Measurements from ENCODE around the gene TERT. TPM values are rescaled to one million over a fixed set of nuclear protein-coding genes. Genes with fewer than 3 reads are reported as not detected.

The TERT gene
- polyA plus RNA-seq, 2 of the 4 experiments (the other 2 are of a cell fraction), result 1.1 to 4.0 TPM

DNA sequence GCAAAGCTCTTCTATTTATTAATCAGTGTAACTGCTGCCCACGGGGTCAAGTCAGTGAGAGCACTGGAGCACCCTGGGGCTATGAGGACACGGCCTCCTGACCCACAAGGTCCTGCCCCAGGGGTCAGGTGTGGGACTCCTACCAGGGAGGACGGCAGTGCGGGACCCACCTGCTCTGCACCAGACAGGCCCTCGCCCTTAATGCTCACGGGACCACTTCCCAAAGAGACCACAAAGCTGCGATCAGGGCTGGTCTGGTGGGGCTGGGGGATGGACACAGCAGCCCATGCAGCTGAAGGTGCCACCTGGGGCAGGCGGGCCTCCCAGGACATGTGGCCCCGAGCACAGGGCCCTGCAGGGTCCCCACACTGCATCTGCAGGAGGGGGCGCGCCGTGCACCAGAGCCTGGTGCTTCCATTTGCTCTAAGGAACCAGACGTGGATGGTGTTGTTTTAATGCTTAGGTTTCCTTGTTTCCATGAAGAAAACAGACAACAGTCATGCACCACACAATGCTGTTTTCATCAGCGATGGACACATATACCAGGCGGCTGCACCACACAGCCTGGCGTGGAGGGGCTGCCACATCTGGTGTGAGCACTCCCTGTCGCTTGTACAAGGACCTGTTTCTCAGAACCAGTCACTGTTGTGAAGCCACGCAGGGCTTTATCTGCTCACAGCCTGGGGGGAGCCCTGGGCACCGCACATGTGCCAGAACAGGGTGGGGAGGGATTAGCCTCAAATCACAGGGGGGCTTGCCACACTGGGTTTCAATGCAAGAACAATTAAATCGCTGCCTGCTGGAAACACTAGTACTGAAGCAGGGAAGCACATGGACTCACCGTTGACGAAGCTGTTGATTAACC, 27.4 kb upstream of the TERT start:
- Histone ChIP-seq H3K4me3 (no peak overlapping the region), H3K9me3 (peaks cover 9% of the 10 kb centered on the region; the same call in 1 of the 3 replicates), H3K4me2 (no peak overlapping the region), H3K4me1 (peaks cover 15% of the 10 kb centered on the region; the same call in 2 of the 3 replicates), H3K27ac (no peak overlapping the region)
- no peak for TF ChIP-seq FOSB (CRISPR knock-in tag; IDR thresholded peaks at IDR 0.05)
- no peak for TF ChIP-seq CBX2 (IDR thresholded peaks at IDR 0.05; ENCODE audit: borderline replicate concordance, low read depth)
- TF ChIP-seq EHF (CRISPR knock-in tag; IDR thresholded peaks at IDR 0.05), result no peak
- TF ChIP-seq, protein P1, sequence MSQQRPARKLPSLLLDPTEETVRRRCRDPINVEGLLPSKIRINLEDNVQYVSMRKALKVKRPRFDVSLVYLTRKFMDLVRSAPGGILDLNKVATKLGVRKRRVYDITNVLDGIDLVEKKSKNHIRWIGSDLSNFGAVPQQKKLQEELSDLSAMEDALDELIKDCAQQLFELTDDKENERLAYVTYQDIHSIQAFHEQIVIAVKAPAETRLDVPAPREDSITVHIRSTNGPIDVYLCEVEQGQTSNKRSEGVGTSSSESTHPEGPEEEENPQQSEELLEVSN (IDR thresholded peaks at IDR 0.05; ENCODE audit: borderline replicate concordance, low read depth), result no peak
- no peak for TF ChIP-seq POLR2AphosphoS2 (conservative IDR thresholded peaks at IDR 0.05; ENCODE audit: low read length)
- no peak for TF ChIP-seq GATA3 (IDR thresholded peaks at IDR 0.05; ENCODE audit: borderline replicate concordance)
- no peak for TF ChIP-seq TP53 (CRISPR knock-in tag; IDR thresholded peaks at IDR 0.05)
- TF ChIP-seq ZSCAN20 (CRISPR knock-in tag; IDR thresholded peaks at IDR 0.05), result no peak
- no peak for TF ChIP-seq NR3C1 (IDR thresholded peaks at IDR 0.05)
- no peak for TF ChIP-seq HOXA7 (CRISPR knock-in tag; IDR thresholded peaks at IDR 0.05)
- no peak for TF ChIP-seq JUN (IDR thresholded peaks at IDR 0.05)
- TF ChIP-seq SMC3 (IDR thresholded peaks at IDR 0.05), result no peak
- TF ChIP-seq, protein P2, sequence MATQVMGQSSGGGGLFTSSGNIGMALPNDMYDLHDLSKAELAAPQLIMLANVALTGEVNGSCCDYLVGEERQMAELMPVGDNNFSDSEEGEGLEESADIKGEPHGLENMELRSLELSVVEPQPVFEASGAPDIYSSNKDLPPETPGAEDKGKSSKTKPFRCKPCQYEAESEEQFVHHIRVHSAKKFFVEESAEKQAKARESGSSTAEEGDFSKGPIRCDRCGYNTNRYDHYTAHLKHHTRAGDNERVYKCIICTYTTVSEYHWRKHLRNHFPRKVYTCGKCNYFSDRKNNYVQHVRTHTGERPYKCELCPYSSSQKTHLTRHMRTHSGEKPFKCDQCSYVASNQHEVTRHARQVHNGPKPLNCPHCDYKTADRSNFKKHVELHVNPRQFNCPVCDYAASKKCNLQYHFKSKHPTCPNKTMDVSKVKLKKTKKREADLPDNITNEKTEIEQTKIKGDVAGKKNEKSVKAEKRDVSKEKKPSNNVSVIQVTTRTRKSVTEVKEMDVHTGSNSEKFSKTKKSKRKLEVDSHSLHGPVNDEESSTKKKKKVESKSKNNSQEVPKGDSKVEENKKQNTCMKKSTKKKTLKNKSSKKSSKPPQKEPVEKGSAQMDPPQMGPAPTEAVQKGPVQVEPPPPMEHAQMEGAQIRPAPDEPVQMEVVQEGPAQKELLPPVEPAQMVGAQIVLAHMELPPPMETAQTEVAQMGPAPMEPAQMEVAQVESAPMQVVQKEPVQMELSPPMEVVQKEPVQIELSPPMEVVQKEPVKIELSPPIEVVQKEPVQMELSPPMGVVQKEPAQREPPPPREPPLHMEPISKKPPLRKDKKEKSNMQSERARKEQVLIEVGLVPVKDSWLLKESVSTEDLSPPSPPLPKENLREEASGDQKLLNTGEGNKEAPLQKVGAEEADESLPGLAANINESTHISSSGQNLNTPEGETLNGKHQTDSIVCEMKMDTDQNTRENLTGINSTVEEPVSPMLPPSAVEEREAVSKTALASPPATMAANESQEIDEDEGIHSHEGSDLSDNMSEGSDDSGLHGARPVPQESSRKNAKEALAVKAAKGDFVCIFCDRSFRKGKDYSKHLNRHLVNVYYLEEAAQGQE (IDR thresholded peaks at IDR 0.05), result no peak
- TF ChIP-seq, protein P3, sequence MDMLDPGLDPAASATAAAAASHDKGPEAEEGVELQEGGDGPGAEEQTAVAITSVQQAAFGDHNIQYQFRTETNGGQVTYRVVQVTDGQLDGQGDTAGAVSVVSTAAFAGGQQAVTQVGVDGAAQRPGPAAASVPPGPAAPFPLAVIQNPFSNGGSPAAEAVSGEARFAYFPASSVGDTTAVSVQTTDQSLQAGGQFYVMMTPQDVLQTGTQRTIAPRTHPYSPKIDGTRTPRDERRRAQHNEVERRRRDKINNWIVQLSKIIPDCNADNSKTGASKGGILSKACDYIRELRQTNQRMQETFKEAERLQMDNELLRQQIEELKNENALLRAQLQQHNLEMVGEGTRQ (IDR thresholded peaks at IDR 0.05), result no peak
- no peak for TF ChIP-seq NFE2L2 (conservative IDR thresholded peaks at IDR 0.05; ENCODE audit: low read length)
- TF ChIP-seq HOXB13 (CRISPR knock-in tag; IDR thresholded peaks at IDR 0.05; ENCODE audit: low read depth), result no peak
- CTCF ChIA-PET, result interaction anchor here (0.7 to 1.8 kb wide), 2 partner anchors 12 to 323 kb away, joined by 3 to 5 read pairs; no protein-coding TSS in a partner anchor
- DNase-seq (ENCODE audit: low read depth in 1 of 2, low spot score in 1 of 2) (no peak), FAIRE-seq (no peak), ATAC-seq (no peak)
- WGBS (ENCODE audit: missing lambda C conversion rate), result 92% methylated on average over 18 of the region's 22 CpGs
- POLR2A ChIA-PET, result no interaction called here

DNA sequence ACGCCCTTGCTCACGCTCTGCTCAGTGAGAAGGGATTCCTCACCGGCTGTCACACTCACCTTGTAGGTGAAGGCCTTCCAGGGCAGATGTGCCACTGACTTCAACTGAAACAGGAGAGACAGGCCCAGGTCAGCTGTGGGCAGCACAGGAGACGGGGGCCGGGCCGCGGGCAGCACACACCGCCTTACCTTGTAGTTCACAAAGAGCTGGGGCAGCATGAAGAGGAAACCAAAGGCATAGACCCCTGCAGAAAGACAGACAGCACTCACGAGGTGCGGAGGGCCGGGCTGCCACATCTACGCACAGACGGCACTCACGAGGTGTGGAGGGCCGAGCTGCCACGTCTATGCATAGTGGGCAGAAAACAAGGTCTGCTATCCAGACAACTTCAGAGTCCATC, 26.7 kb upstream of the TERT start:
- CTCF ChIA-PET, result interaction anchor here (0.6 to 1.8 kb wide), 3 partner anchors 12 to 323 kb away, joined by 3 to 5 read pairs (median 3); no protein-coding TSS in a partner anchor
- Histone ChIP-seq H3K9me3 (peaks cover 4% of the 10 kb centered on the region; the same call in 1 of the 3 replicates), H3K4me2 (no peak overlapping the region), H3K4me3 (no peak overlapping the region), H3K4me1 (peaks cover 11% of the 10 kb centered on the region), H3K27ac (no peak overlapping the region)
- 94% methylated on average over 15 of the region's 16 CpGs for WGBS (ENCODE audit: missing lambda C conversion rate)
- no peak for DNase-seq (ENCODE audit: low read depth in 1 of 2, low spot score in 1 of 2)
- POLR2A ChIA-PET, result no interaction called here
- no peak for ATAC-seq
- FAIRE-seq, result no peak
- TF ChIP-seq HOXB5 (CRISPR knock-in tag; IDR thresholded peaks at IDR 0.05) (no peak), BHLHE40 (IDR thresholded peaks at IDR 0.05; ENCODE audit: low read depth, low read length) (no peak), NFE2L2 (conservative IDR thresholded peaks at IDR 0.05; ENCODE audit: low read length) (no peak), NR3C1 (IDR thresholded peaks at IDR 0.05) (no peak), ZC3H11A (IDR thresholded peaks at IDR 0.05) (no peak), HEYL (CRISPR knock-in tag; IDR thresholded peaks at IDR 0.05) (no peak), GATA3 (IDR thresholded peaks at IDR 0.05; ENCODE audit: borderline replicate concordance) (no peak), MAZ (IDR thresholded peaks at IDR 0.05; ENCODE audit: borderline replicate concordance, low read depth, low read length) (no peak)
- TF ChIP-seq, protein P4, sequence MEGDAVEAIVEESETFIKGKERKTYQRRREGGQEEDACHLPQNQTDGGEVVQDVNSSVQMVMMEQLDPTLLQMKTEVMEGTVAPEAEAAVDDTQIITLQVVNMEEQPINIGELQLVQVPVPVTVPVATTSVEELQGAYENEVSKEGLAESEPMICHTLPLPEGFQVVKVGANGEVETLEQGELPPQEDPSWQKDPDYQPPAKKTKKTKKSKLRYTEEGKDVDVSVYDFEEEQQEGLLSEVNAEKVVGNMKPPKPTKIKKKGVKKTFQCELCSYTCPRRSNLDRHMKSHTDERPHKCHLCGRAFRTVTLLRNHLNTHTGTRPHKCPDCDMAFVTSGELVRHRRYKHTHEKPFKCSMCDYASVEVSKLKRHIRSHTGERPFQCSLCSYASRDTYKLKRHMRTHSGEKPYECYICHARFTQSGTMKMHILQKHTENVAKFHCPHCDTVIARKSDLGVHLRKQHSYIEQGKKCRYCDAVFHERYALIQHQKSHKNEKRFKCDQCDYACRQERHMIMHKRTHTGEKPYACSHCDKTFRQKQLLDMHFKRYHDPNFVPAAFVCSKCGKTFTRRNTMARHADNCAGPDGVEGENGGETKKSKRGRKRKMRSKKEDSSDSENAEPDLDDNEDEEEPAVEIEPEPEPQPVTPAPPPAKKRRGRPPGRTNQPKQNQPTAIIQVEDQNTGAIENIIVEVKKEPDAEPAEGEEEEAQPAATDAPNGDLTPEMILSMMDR (IDR thresholded peaks at IDR 0.05), result no peak
- TF ChIP-seq, protein P5, sequence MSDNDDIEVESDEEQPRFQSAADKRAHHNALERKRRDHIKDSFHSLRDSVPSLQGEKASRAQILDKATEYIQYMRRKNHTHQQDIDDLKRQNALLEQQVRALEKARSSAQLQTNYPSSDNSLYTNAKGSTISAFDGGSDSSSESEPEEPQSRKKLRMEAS (IDR thresholded peaks at IDR 0.05), result no peak
- TF ChIP-seq, protein P2 (IDR thresholded peaks at IDR 0.05), result no peak
- TF ChIP-seq, protein P6, sequence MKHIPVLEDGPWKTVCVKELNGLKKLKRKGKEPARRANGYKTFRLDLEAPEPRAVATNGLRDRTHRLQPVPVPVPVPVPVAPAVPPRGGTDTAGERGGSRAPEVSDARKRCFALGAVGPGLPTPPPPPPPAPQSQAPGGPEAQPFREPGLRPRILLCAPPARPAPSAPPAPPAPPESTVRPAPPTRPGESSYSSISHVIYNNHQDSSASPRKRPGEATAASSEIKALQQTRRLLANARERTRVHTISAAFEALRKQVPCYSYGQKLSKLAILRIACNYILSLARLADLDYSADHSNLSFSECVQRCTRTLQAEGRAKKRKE (CRISPR knock-in tag; IDR thresholded peaks at IDR 0.05; ENCODE audit: low read depth), result no peak
